OCI-LY1 (cell line): Measurements from ENCODE around the gene KRT23.

Experiments
- EZH2 ChIP-seq: fragments of 200-600 bp; sonication (generic), shearing (Covaris generic); IDR thresholded peaks from 2 replicates; pipeline ENCODE4 v1.8.0; 2017; ENCODE audit warnings: borderline replicate concordance, mixed run types, mild to moderate bottlenecking, antibody characterized with exemption, low read length, moderate library complexity, mixed read lengths
- TF ChIP-seq, protein P1 (sequence below): fragments of 200-600 bp; sonication (generic), shearing (Covaris generic); IDR thresholded peaks from 2 replicates; pipeline ENCODE4 v1.5.1; 2017; ENCODE audit warnings: mild to moderate bottlenecking, antibody characterized with exemption, low read length, moderate library complexity, mixed read lengths

DNA sequence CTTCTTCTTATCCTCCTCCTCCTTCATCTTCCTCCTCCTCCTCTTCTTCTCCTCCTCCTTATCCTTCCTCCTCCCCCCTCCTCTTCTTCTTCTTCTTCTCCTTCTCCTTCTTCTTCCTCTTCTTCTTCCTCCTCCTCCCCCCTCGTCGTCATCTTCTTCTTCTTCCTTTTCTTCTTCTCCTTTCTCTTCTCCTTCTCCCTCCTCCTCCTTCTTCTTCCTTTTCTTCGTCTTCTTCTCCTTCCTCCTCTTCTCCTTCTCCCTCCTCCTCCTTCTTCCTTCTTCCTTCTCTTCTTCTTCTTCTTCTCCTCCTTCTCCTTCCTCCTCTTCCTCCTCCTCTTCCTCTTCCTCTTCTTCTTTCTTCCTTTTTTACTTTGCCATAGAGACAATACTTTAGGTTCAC is 5.1 kb upstream of the KRT23 start:
- TF ChIP-seq, protein P1, sequence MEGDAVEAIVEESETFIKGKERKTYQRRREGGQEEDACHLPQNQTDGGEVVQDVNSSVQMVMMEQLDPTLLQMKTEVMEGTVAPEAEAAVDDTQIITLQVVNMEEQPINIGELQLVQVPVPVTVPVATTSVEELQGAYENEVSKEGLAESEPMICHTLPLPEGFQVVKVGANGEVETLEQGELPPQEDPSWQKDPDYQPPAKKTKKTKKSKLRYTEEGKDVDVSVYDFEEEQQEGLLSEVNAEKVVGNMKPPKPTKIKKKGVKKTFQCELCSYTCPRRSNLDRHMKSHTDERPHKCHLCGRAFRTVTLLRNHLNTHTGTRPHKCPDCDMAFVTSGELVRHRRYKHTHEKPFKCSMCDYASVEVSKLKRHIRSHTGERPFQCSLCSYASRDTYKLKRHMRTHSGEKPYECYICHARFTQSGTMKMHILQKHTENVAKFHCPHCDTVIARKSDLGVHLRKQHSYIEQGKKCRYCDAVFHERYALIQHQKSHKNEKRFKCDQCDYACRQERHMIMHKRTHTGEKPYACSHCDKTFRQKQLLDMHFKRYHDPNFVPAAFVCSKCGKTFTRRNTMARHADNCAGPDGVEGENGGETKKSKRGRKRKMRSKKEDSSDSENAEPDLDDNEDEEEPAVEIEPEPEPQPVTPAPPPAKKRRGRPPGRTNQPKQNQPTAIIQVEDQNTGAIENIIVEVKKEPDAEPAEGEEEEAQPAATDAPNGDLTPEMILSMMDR: no peak
- no peak for TF ChIP-seq EZH2
